Measurements from ENCODE around the gene MRPS9.
A peak's percentile ranks its signal among the peaks of the same experiment; 100 is the strongest.

The MRPS9 gene

GRCh38 chr2:105078906-105079495, 41.1 kb downstream of the MRPS9 start:
- DNase-seq (ENCODE audit: low spot score) = no peak

GRCh38 chr2:105080461-105080860, 42.6 kb downstream of the MRPS9 start:
- DNase-seq (ENCODE audit: low spot score) = no peak

- no peak for DNase-seq (ENCODE audit: low spot score)
Measured at GRCh38 chr2:105081006-105081601, 43.2 kb downstream of the MRPS9 start.

- no peak for DNase-seq (ENCODE audit: low spot score)
Measured at GRCh38 chr2:105082107-105082506, 44.2 kb downstream of the MRPS9 start.

GRCh38 chr2:105085525-105085924, 47.7 kb downstream of the MRPS9 start:
- DNase-seq (ENCODE audit: low spot score) = no peak

GRCh38 chr2:105087273-105087672, 49.4 kb downstream of the MRPS9 start:
- no peak for DNase-seq (ENCODE audit: low spot score)

- DNase-seq (ENCODE audit: low spot score) = no peak
Measured at GRCh38 chr2:105090091-105090490, 52.2 kb downstream of the MRPS9 start.

GRCh38 chr2:105092797-105093196, 54.9 kb downstream of the MRPS9 start:
- no peak for DNase-seq (ENCODE audit: low spot score)

- DNase-seq (ENCODE audit: low spot score) = no peak
Measured at GRCh38 chr2:105099153-105099552, 61.3 kb downstream of the MRPS9 start.

GRCh38 chr2:105100046-105100840, 62.4 kb downstream of the MRPS9 start:
- DNase-seq (ENCODE audit: low spot score) = no peak

GRCh38 chr2:105102001-105102400, 64.1 kb downstream of the MRPS9 start:
- no peak for DNase-seq (ENCODE audit: low spot score)

- DNase-seq (ENCODE audit: low spot score) = no peak
Measured at GRCh38 chr2:105102963-105103421, 65.1 kb downstream of the MRPS9 start.

- no peak for DNase-seq (ENCODE audit: low spot score)
Measured at GRCh38 chr2:105103481-105103880, 65.6 kb downstream of the MRPS9 start.

GRCh38 chr2:105104208-105104731, 66.4 kb downstream of the MRPS9 start:
- no peak for DNase-seq (ENCODE audit: low spot score)

GRCh38 chr2:105110295-105110829, 72.5 kb downstream of the MRPS9 start:
- no peak for DNase-seq (ENCODE audit: low spot score)

GRCh38 chr2:105111365-105112150, 73.7 kb downstream of the MRPS9 start:
- DNase-seq (ENCODE audit: low spot score) = no peak

- no peak for DNase-seq (ENCODE audit: low spot score)
Measured at GRCh38 chr2:105112345-105112744, 74.5 kb downstream of the MRPS9 start.

GRCh38 chr2:105113616-105114291, 75.9 kb downstream of the MRPS9 start:
- DNase-seq (ENCODE audit: low spot score) = no peak

- peak; percentile 76 for DNase-seq (ENCODE audit: low spot score)
Measured at GRCh38 chr2:105114551-105114950, 76.7 kb downstream of the MRPS9 start.

- DNase-seq (ENCODE audit: low spot score) = no peak
Measured at GRCh38 chr2:105116348-105116747, 78.5 kb downstream of the MRPS9 start.

- no peak for DNase-seq (ENCODE audit: low spot score)
Measured at GRCh38 chr2:105117565-105117964, 79.7 kb downstream of the MRPS9 start.
